Prostate gland (tissue), 2 donors: Measurements from ENCODE around the gene TERB1.

Experiments
- CTCF ChIP-seq, 4 experiments: fragments of 200-600 bp in 2 of 4; fragments of 450-650 bp in 2 of 4; sonication (generic) in 2 of 4; IDR thresholded peaks; 1 replicate in 3 of 4; 2 replicates in 1 of 4; pipeline ENCODE4 v1.5.1; 2016 to 2019; ENCODE audit warnings: antibody characterized with exemption in 4 of 4, mild to moderate bottlenecking in 2 of 4, moderate library complexity in 2 of 4
- POLR2A ChIP-seq: fragments of 450-650 bp; IDR thresholded peaks from one replicate; pipeline ENCODE4 v1.6.1; 2016; ENCODE audit warnings: antibody characterized with exemption, mild to moderate bottlenecking
- POLR2AphosphoS5 ChIP-seq: sonication (generic); formaldehyde crosslinking; IDR thresholded peaks from one replicate; pipeline ENCODE4 v1.6.1; 2017; ENCODE audit warnings: antibody characterized with exemption

- no peak for TF ChIP-seq CTCF (IDR thresholded peaks at IDR 0.05)
- TF ChIP-seq POLR2A, result no peak
- TF ChIP-seq POLR2AphosphoS5, result no peak
These were observed 3.2 kb downstream of the TERB1 start for GRCh38 chr16:66798161-66798560.
